Natural killer cell (primary cell): ENCODE measurements around the gene DCDC2. TPM values are rescaled to one million over a fixed set of nuclear protein-coding genes. Genes with fewer than 3 reads are reported as not detected.

Experiments used
- total RNA-seq, 4 donors: library from RNA; stranded (reverse); fragments of 120-200 nt in 1 of 4; gene quantifications; one replicate each; pipeline versions ENCODE4 v1.2.3 to v1.2.4, GENCODE V29; 2013 to 2022

Gene DCDC2
- total RNA-seq, 3 donors from 2014 or later (not counting 1 experiment from before 2014, with no cell fraction given), result not detected

Other genes with a start within 250 kb of the DCDC2 start
- gene NRSN1, start 231.8 kb downstream of the DCDC2 start, total RNA-seq, result not detected
- 10 to 100 TPM in 2 of 3 donors, 1 to 10 TPM in 1; 9.0 to 12.8 (median 10.8) TPM for gene MRS2, start 44.9 kb upstream of the DCDC2 start, total RNA-seq
- 1 to 10 TPM in 1 of 3 donors, under 1 TPM in 2; 0.86 to 1.3 (median 0.88) TPM for gene GPLD1, start 131.5 kb upstream of the DCDC2 start, total RNA-seq
- 1 to 10 TPM; 4.8 to 7.5 (median 6.8) TPM for gene ALDH5A1, start 136.9 kb upstream of the DCDC2 start, total RNA-seq